GM11168 (cell line): ENCODE data around the gene TMOD1.
"Not testable (repeated sequence)": the region's sequence is repeated elsewhere in the genome, so short reads cannot be mapped to it uniquely, and the experiment has no call there.

Source experiments
- in situ Hi-C: fragments of 300-500 bp; cut with MboI; formaldehyde crosslinking; loops from one replicate; pipeline ENCODE4 v1.12.0; 2022; ENCODE audit warnings: low sequenced_read_pairs; ENCODE audit not compliant: unreplicated experiment

The TMOD1 gene

GRCh38 chr9:97497558-97498375 is 3.7 kb upstream of the TMOD1 start:
- in situ Hi-C loops = not testable (repeated sequence)

- in situ Hi-C loops = not testable (repeated sequence)
These were observed 2.6 kb upstream of the TMOD1 start for GRCh38 chr9:97498846-97499245.

- in situ Hi-C loops = no loop called here
These were observed 1.2 kb upstream of the TMOD1 start for GRCh38 chr9:97500263-97500662.

- in situ Hi-C loops = no loop called here
These were observed 695 bp upstream of the TMOD1 start for GRCh38 chr9:97500765-97501176.

GRCh38 chr9:97501972-97502221 is 431 bp downstream of the TMOD1 start:
- in situ Hi-C loops = no loop called here

GRCh38 chr9:97502222-97502983 is 937 bp downstream of the TMOD1 start:
- in situ Hi-C loops = no loop called here

- in situ Hi-C loops = no loop called here
These were observed 1.8 kb downstream of the TMOD1 start for GRCh38 chr9:97502984-97503861.

- in situ Hi-C loops = no loop called here
These were observed 2.4 kb downstream of the TMOD1 start for GRCh38 chr9:97503862-97504210.

GRCh38 chr9:97504381-97505216 is 3.1 kb downstream of the TMOD1 start:
- in situ Hi-C loops = no loop called here

GRCh38 chr9:97505845-97506244 is 4.4 kb downstream of the TMOD1 start:
- in situ Hi-C loops = no loop called here

- in situ Hi-C loops = no loop called here
These were observed 4.8 kb downstream of the TMOD1 start for GRCh38 chr9:97506306-97506705.

GRCh38 chr9:97506787-97507186 is 5.3 kb downstream of the TMOD1 start:
- in situ Hi-C loops = no loop called here

- in situ Hi-C loops = no loop called here
These were observed 6.0 kb downstream of the TMOD1 start for GRCh38 chr9:97507428-97507984.

GRCh38 chr9:97508852-97509251 is 7.4 kb downstream of the TMOD1 start:
- in situ Hi-C loops = no loop called here

GRCh38 chr9:97510797-97511654 is 9.6 kb downstream of the TMOD1 start:
- in situ Hi-C loops = no loop called here

GRCh38 chr9:97511655-97512427 is 10.4 kb downstream of the TMOD1 start:
- in situ Hi-C loops = no loop called here

- in situ Hi-C loops = no loop called here
These were observed 11.6 kb downstream of the TMOD1 start for GRCh38 chr9:97512966-97513560.

- in situ Hi-C loops = no loop called here
These were observed 13.1 kb downstream of the TMOD1 start for GRCh38 chr9:97514531-97514930.
